Muscle of arm (tissue), 12 donors: ENCODE measurements around the gene ASPG. TPM values are rescaled to one million over a fixed set of nuclear protein-coding genes. Genes with fewer than 3 reads are reported as not detected.

ENCODE experiments used
- DNase-seq: peaks from one replicate; pipeline ENCODE4 v3.0.0-alpha.2; 2013
- polyA plus RNA-seq, 12 donors: library from polyadenylated mRNA; unstranded; fragments of 120-200 nt; gene quantifications; one replicate each; pipeline ENCODE4 v1.2.1, GENCODE V29; 2013; ENCODE audit not compliant: insufficient read length in 12 of 12

Gene ASPG
- polyA plus RNA-seq, 12 donors, result 0.44 to 3.5 (median 1.9) TPM; not detected in 2

GRCh38 chr14:104093366-104094055 is 8.0 kb downstream of the ASPG start:
- DNase-seq, result no peak

- no peak for DNase-seq
Observed at GRCh38 chr14:104094056-104094708, 8.7 kb downstream of the ASPG start.

- DNase-seq, result peak; percentile 46
Observed at GRCh38 chr14:104094709-104095425, 9.4 kb downstream of the ASPG start.

GRCh38 chr14:104095426-104096310 is 10.2 kb downstream of the ASPG start:
- no peak for DNase-seq

- DNase-seq, result no peak
Observed at GRCh38 chr14:104096318-104096717, 10.8 kb downstream of the ASPG start.

GRCh38 chr14:104096751-104097700 is 11.5 kb downstream of the ASPG start:
- peak; percentile 13 for DNase-seq

GRCh38 chr14:104098272-104099095 is 13.0 kb downstream of the ASPG start:
- DNase-seq, result no peak

GRCh38 chr14:104099096-104100041 is 13.9 kb downstream of the ASPG start:
- DNase-seq, result no peak

GRCh38 chr14:104100171-104101085 is 14.9 kb downstream of the ASPG start:
- no peak for DNase-seq

- no peak for DNase-seq
Observed at GRCh38 chr14:104101086-104101621, 15.7 kb downstream of the ASPG start.

- no peak for DNase-seq
Observed at GRCh38 chr14:104101651-104102281, 16.3 kb downstream of the ASPG start.

- DNase-seq, result no peak
Observed at GRCh38 chr14:104102282-104102914, 16.9 kb downstream of the ASPG start.

- DNase-seq, result no peak
Observed at GRCh38 chr14:104103061-104103445, 17.6 kb downstream of the ASPG start.

- no peak for DNase-seq
Observed at GRCh38 chr14:104103446-104104075, 18.1 kb downstream of the ASPG start.

GRCh38 chr14:104104076-104104901 is 18.8 kb downstream of the ASPG start:
- no peak for DNase-seq
